ENCODE results near the gene SUSD6.

Gene SUSD6

DNA sequence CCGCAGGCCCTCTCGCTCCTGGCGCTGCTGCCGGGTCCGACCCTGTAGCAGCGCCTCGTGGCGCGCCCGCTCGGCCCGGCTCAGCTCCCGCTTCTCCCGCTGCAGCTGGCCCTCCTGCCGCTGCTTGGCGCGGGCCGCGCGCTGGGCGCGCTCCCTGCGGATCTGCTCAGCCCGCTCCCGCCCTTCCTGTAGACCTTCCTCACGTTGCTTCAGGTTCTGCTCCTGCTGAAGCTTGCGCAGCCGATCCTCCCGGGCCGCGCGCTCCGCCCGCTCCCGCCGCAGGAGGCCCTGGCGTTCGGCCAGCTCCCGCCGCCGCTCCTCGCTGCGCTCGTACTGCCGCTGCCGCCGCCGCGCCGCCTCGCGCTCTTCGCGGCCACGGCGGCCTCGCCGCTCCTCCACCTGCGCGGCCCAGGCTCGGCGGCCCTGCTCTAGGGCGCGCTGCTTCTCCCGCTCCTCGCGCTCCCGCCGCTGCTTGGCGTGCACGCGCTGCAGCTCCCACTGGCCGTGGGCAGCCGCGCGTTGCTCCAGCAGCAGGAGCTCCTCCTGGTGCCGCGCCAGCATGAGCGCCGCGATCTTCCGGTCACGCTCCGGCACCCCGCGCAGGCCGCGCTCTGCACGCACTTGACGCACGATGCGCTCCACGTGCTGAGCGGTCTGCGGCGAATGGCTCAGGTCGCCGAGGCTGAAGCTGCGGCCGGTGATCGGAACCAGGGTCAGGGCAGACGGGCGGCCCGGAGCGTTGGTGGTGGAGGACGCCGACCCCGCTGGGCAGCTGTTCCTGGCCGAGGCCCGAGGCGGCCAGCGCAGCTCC is 39.2 kb upstream of the SUSD6 start:
- Histone ChIP-seq H3K4me2 (ENCODE audit: low read length) (no peak overlapping the region), H3F3A (ENCODE audit: control insufficient read depth, insufficient read depth) (no peaks in the 10 kb centered on the region), H4K20me1 (ENCODE audit: control insufficient read depth, insufficient read depth, low read depth, low read length) (no peaks in the 10 kb centered on the region), H3K79me2 (ENCODE audit: control insufficient read depth, low read length) (no peaks in the 10 kb centered on the region), H3K27ac (ENCODE audit: low read depth, low read length) (no peak overlapping the region), H3K27me3 (ENCODE audit: control insufficient read depth, low read length) (peaks cover 31% of the 10 kb centered on the region), H3K9me3 (ENCODE audit: control insufficient read depth, insufficient read depth, low read length) (no peaks in the 10 kb centered on the region), H3K36me3 (ENCODE audit: control insufficient read depth, low read length) (no peaks in the 10 kb centered on the region), H3K4me3 (ENCODE audit: low read length) (no peak overlapping the region), H3K9me2 (replicated peaks; ENCODE audit: control insufficient read depth, low read length) (no peaks in the 10 kb centered on the region), H3K4me1 (ENCODE audit: control insufficient read depth, low read length) (peaks cover 4% of the 10 kb centered on the region; the same call in 1 of the 2 replicates)
- no peak for TF ChIP-seq EZH2phosphoT487 (IDR thresholded peaks at IDR 0.05; ENCODE audit: borderline replicate concordance, low read length)

- TF ChIP-seq CTCF (IDR thresholded peaks at IDR 0.05; ENCODE audit: low read depth, low read length, poor library complexity, severe bottlenecking) (no peak), EZH2phosphoT487 (IDR thresholded peaks at IDR 0.05; ENCODE audit: borderline replicate concordance, low read length) (no peak)
- H4K20me1 ChIP-seq (ENCODE audit: control insufficient read depth, insufficient read depth, low read depth, low read length): no peaks in the 10 kb centered on the region
- peaks cover 26% of the 10 kb centered on the region for H3K27me3 ChIP-seq (ENCODE audit: control insufficient read depth, low read length)
- peaks cover 4% of the 10 kb centered on the region; the same call in 1 of the 2 replicates for H3K4me1 ChIP-seq (ENCODE audit: control insufficient read depth, low read length)
- H3K36me3 ChIP-seq (ENCODE audit: control insufficient read depth, low read length): no peaks in the 10 kb centered on the region
- no peaks in the 10 kb centered on the region for H3K79me2 ChIP-seq (ENCODE audit: control insufficient read depth, low read length)
- H3F3A ChIP-seq (ENCODE audit: control insufficient read depth, insufficient read depth): no peaks in the 10 kb centered on the region
- H3K9me2 ChIP-seq (replicated peaks; ENCODE audit: control insufficient read depth, low read length): no peaks in the 10 kb centered on the region
- H3K4me3 ChIP-seq (ENCODE audit: low read length): no peak overlapping the region
- H3K4me2 ChIP-seq (ENCODE audit: low read length): no peak overlapping the region
- H3K27ac ChIP-seq (ENCODE audit: low read depth, low read length): no peak overlapping the region
- H3K9me3 ChIP-seq (ENCODE audit: control insufficient read depth, insufficient read depth, low read length): no peaks in the 10 kb centered on the region
Observed at GRCh38 chr14:69572841-69573135, 38.6 kb upstream of the SUSD6 start.

DNA sequence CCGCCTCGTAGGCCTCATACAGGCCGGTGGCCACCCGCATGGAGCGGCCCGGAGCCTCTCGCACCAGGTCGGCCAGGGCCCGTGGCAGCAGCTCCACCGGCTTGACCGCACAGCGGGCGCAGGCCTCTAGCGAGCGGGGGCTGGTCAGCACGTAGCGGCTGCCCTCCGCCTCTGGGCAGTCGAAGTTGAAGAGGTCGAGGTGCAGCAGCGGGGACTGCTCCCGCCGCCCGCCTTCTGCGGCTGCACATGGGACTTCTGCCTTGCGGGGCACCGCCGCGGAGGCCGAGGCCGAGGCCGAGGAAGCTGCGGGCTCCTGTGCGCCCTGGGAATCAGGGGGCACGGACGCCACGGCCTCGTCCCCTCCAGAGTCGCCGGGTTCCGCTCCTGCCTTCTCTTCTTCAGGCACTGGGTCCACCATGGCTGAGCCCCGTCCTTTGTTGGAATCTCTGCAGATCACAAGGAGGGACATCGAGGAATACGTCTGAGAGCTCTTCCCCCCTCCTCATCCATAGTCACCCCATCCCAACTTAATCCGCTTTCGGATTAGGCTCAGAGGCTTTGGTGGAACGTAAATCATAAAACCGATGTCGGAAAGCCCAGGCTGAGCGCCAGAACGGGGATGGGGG is 38.1 kb upstream of the SUSD6 start:
- no peaks in the 10 kb centered on the region for H3K79me2 ChIP-seq (ENCODE audit: control insufficient read depth, low read length)
- H3K27ac ChIP-seq (ENCODE audit: low read depth, low read length): no peak overlapping the region
- H3K4me1 ChIP-seq (ENCODE audit: control insufficient read depth, low read length): peaks cover 4% of the 10 kb centered on the region; the same call in 1 of the 2 replicates
- no peaks in the 10 kb centered on the region for H3K9me2 ChIP-seq (replicated peaks; ENCODE audit: control insufficient read depth, low read length)
- no peaks in the 10 kb centered on the region for H3F3A ChIP-seq (ENCODE audit: control insufficient read depth, insufficient read depth)
- no peaks in the 10 kb centered on the region for H4K20me1 ChIP-seq (ENCODE audit: control insufficient read depth, insufficient read depth, low read depth, low read length)
- no peaks in the 10 kb centered on the region for H3K9me3 ChIP-seq (ENCODE audit: control insufficient read depth, insufficient read depth, low read length)
- H3K27me3 ChIP-seq (ENCODE audit: control insufficient read depth, low read length): peaks cover 25% of the 10 kb centered on the region
- no peak overlapping the region for H3K4me3 ChIP-seq (ENCODE audit: low read length)
- TF ChIP-seq EZH2phosphoT487 (IDR thresholded peaks at IDR 0.05; ENCODE audit: borderline replicate concordance, low read length) (no peak), CTCF (IDR thresholded peaks at IDR 0.05; ENCODE audit: low read depth, low read length, poor library complexity, severe bottlenecking) (no peak)
- H3K36me3 ChIP-seq (ENCODE audit: control insufficient read depth, low read length): no peaks in the 10 kb centered on the region
- H3K4me2 ChIP-seq (ENCODE audit: low read length): no peak overlapping the region

DNA sequence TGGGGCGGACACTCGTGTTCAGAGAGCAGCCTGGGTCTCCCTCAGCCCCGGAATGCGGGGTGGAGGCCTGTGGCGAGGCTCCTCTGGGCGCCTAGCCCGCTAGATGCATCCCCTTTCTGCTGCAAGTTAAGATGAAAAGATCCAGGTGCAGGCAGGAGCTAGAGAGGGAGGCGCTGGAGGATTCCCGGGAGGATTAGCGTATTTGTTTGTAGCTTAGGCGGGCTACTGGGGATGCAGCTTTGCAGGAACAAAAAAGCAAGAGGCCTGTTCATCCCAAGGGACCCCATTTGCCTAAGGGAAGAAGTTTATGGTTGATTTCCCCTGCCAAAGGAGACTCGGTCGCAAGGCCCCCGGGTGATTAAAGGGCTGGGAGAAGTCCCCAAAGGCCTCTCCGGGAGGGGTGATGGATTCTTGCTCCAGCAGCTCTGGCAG is 37.5 kb upstream of the SUSD6 start:
- Histone ChIP-seq H4K20me1 (ENCODE audit: control insufficient read depth, insufficient read depth, low read depth, low read length) (no peaks in the 10 kb centered on the region), H3F3A (ENCODE audit: control insufficient read depth, insufficient read depth) (no peaks in the 10 kb centered on the region), H3K36me3 (ENCODE audit: control insufficient read depth, low read length) (no peaks in the 10 kb centered on the region), H3K27me3 (ENCODE audit: control insufficient read depth, low read length) (peaks cover 25% of the 10 kb centered on the region), H3K9me2 (replicated peaks; ENCODE audit: control insufficient read depth, low read length) (no peaks in the 10 kb centered on the region), H3K27ac (ENCODE audit: low read depth, low read length) (no peak overlapping the region), H3K9me3 (ENCODE audit: control insufficient read depth, insufficient read depth, low read length) (no peaks in the 10 kb centered on the region), H3K4me2 (ENCODE audit: low read length) (peak overlapping the region; percentile 53), H3K79me2 (ENCODE audit: control insufficient read depth, low read length) (no peaks in the 10 kb centered on the region), H3K4me3 (ENCODE audit: low read length) (no peak overlapping the region), H3K4me1 (ENCODE audit: control insufficient read depth, low read length) (peaks cover 4% of the 10 kb centered on the region; the same call in 1 of the 2 replicates)
- TF ChIP-seq CTCF (IDR thresholded peaks at IDR 0.05; ENCODE audit: low read depth, low read length, poor library complexity, severe bottlenecking): no peak
- TF ChIP-seq EZH2phosphoT487 (IDR thresholded peaks at IDR 0.05; ENCODE audit: borderline replicate concordance, low read length): no peak

All from DOHH2 (cell line).